SK-N-SH (cell line): ENCODE data around the gene NHS.

Experiments
- GABPA ChIP-seq: IDR thresholded peaks from 2 replicates; pipeline ENCODE4 v1.4.0; 2012; ENCODE audit warnings: low read depth, mild to moderate bottlenecking
- MXI1 ChIP-seq: IDR thresholded peaks from 2 replicates; pipeline ENCODE4 v1.6.1; 2012; ENCODE audit warnings: mild to moderate bottlenecking, low read depth, low read length, improper control_type of control experiment
- POLR2AphosphoS5 ChIP-seq: IDR thresholded peaks from 2 replicates; pipeline ENCODE4 v1.6.1; 2012; ENCODE audit warnings: low read depth, low read length
- SIN3A ChIP-seq: IDR thresholded peaks from 2 replicates; pipeline ENCODE4 v1.6.1; 2012; ENCODE audit warnings: low read depth, mild to moderate bottlenecking, low read length, moderate library complexity, borderline replicate concordance
- SMC3 ChIP-seq: IDR thresholded peaks from 2 replicates; pipeline ENCODE4 v1.6.1; 2012; ENCODE audit warnings: low read depth, low read length, improper control_type of control experiment
- TAF1 ChIP-seq: IDR thresholded peaks from 2 replicates; pipeline ENCODE4 v1.6.1; 2012; ENCODE audit warnings: low read depth, mild to moderate bottlenecking, low read length, moderate library complexity, borderline replicate concordance
- YY1 ChIP-seq: IDR thresholded peaks from 2 replicates; pipeline ENCODE4 v1.4.0; 2012; ENCODE audit warnings: low read depth, mild to moderate bottlenecking
- TF ChIP-seq, protein P1 (sequence below): fragments of 200-600 bp; sonication (generic); IDR thresholded peaks from 2 replicates; pipeline ENCODE4 v1.6.1; 2017; ENCODE audit warnings: antibody characterized with exemption, mild to moderate bottlenecking, moderate library complexity
- TF ChIP-seq, protein P2 (sequence below): fragments of 150-350 bp; IDR thresholded peaks from 2 replicates; pipeline ENCODE4 v1.6.1; 2017; ENCODE audit warnings: antibody characterized with exemption, low read length, low read depth, borderline replicate concordance
- TF ChIP-seq, protein P3 (sequence below): IDR thresholded peaks from 2 replicates; pipeline ENCODE4 v1.4.0; 2012; ENCODE audit warnings: low read depth, borderline replicate concordance
- TF ChIP-seq, protein P4 (sequence below): IDR thresholded peaks from 2 replicates; pipeline ENCODE4; 2012

DNA sequence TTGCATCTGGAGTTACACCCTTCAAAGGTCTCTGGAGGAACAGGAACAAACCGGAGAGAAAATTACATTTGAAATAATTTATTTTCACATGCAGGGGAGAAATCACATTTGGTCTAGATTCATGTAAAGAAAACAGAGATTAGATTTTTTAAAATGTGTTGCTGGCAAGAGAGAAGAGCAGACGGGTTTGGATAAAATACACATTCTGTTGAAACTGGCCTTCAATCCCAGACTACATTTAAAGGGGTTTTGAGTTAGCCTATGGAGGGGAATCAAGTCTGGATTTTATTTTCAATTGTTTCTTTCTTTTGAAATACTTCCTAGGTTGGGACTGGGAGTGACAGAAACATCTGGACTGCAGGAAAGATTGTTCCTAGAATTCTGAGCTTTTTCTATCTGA lies 180.8 kb downstream of the NHS start:
- TF ChIP-seq, protein P1, sequence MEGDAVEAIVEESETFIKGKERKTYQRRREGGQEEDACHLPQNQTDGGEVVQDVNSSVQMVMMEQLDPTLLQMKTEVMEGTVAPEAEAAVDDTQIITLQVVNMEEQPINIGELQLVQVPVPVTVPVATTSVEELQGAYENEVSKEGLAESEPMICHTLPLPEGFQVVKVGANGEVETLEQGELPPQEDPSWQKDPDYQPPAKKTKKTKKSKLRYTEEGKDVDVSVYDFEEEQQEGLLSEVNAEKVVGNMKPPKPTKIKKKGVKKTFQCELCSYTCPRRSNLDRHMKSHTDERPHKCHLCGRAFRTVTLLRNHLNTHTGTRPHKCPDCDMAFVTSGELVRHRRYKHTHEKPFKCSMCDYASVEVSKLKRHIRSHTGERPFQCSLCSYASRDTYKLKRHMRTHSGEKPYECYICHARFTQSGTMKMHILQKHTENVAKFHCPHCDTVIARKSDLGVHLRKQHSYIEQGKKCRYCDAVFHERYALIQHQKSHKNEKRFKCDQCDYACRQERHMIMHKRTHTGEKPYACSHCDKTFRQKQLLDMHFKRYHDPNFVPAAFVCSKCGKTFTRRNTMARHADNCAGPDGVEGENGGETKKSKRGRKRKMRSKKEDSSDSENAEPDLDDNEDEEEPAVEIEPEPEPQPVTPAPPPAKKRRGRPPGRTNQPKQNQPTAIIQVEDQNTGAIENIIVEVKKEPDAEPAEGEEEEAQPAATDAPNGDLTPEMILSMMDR = no peak
- TF ChIP-seq SMC3 (no peak), TAF1 (no peak), YY1 (no peak), MXI1 (no peak), POLR2AphosphoS5 (no peak), GABPA (no peak), SIN3A (no peak)
- TF ChIP-seq, protein P2, sequence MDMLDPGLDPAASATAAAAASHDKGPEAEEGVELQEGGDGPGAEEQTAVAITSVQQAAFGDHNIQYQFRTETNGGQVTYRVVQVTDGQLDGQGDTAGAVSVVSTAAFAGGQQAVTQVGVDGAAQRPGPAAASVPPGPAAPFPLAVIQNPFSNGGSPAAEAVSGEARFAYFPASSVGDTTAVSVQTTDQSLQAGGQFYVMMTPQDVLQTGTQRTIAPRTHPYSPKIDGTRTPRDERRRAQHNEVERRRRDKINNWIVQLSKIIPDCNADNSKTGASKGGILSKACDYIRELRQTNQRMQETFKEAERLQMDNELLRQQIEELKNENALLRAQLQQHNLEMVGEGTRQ = no peak
- TF ChIP-seq, protein P3, sequence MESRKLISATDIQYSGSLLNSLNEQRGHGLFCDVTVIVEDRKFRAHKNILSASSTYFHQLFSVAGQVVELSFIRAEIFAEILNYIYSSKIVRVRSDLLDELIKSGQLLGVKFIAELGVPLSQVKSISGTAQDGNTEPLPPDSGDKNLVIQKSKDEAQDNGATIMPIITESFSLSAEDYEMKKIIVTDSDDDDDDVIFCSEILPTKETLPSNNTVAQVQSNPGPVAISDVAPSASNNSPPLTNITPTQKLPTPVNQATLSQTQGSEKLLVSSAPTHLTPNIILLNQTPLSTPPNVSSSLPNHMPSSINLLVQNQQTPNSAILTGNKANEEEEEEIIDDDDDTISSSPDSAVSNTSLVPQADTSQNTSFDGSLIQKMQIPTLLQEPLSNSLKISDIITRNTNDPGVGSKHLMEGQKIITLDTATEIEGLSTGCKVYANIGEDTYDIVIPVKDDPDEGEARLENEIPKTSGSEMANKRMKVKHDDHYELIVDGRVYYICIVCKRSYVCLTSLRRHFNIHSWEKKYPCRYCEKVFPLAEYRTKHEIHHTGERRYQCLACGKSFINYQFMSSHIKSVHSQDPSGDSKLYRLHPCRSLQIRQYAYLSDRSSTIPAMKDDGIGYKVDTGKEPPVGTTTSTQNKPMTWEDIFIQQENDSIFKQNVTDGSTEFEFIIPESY = no peak
- TF ChIP-seq, protein P4, sequence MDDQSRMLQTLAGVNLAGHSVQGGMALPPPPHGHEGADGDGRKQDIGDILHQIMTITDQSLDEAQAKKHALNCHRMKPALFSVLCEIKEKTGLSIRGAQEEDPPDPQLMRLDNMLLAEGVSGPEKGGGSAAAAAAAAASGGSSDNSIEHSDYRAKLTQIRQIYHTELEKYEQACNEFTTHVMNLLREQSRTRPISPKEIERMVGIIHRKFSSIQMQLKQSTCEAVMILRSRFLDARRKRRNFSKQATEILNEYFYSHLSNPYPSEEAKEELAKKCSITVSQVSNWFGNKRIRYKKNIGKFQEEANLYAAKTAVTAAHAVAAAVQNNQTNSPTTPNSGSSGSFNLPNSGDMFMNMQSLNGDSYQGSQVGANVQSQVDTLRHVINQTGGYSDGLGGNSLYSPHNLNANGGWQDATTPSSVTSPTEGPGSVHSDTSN = no peak
